ENCODE measurements around the gene TRMT10A.

Gene TRMT10A, protein sequence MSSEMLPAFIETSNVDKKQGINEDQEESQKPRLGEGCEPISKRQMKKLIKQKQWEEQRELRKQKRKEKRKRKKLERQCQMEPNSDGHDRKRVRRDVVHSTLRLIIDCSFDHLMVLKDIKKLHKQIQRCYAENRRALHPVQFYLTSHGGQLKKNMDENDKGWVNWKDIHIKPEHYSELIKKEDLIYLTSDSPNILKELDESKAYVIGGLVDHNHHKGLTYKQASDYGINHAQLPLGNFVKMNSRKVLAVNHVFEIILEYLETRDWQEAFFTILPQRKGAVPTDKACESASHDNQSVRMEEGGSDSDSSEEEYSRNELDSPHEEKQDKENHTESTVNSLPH

DNA sequence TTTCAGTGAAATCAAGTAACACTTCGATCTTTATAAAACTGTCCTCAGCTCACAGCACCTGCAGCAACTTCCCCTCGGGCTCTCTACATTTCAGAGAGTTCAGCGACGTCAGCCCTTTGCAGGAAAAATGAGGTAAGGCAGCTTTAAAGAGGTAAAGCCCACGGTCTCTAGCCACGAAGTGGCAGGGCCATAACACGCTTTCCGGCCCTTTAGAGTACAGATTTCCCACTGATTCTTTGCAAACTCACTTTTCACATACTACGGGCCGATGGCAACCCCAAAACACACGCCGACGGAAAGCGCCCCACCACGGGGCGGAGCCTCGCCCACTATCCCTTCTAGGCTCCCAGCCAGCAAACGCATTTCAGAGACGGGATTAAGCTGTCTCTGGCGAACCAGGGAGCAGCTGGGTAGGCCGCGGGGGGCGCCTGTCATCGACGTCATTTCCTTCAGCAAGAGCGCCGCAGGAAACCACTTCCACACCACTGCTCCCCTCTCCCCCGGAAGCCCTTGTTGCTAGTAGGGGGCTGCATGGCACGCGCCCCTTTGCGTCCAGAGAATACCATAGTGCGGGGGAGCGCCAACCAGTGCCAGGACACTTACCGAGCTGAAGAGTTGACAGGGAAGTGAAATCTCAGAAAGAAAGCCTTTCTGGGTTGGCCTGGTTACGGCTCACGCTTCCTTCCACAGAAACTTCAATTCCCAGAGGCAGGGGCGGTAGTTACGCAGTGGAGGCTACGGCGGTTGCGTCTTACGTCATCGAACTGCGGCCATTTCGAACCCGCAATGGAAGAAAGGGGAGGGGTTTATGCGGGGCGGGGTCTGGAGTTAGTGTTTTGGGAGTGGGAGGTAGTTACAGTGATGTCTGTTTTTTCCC, at the start of gene TRMT10A:
Gene TRMT10A (minus strand): TSS at position 730 of the 877 bp plus-strand sequence. CDS start 4,701 bp downstream, outside the sequence.
- DNase-seq (ENCODE audit: low read depth in 3 of 3, low spot score in 1 of 3): peak; percentile 82 to 87 (median 85)

DNA sequence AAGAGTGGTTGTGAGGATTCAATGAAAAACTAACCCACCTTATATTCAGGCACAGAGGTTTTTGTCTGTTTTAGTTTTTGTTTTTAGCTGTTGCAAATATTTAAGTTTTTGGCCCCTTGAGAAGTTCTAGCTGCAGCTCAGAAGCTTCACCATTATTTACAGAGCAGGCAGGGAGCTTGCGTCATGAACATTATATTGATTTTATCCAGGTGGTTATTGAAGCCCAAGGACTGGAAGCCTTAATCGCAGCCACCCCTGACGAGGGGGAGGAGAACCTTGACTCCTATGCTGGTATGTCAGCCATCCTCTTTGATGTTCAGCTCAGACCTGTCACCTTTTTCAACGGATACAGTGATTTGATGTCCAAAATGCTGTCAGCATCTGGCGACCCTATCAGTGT, 48.9 kb upstream of the TRMT10A start:
- no peak for DNase-seq (ENCODE audit: low read depth in 3 of 3, low spot score in 1 of 3)

- DNase-seq (ENCODE audit: low read depth in 3 of 3, low spot score in 1 of 3): no peak
Measured at GRCh38 chr4:99612281-99612680, 48.4 kb upstream of the TRMT10A start.

DNA sequence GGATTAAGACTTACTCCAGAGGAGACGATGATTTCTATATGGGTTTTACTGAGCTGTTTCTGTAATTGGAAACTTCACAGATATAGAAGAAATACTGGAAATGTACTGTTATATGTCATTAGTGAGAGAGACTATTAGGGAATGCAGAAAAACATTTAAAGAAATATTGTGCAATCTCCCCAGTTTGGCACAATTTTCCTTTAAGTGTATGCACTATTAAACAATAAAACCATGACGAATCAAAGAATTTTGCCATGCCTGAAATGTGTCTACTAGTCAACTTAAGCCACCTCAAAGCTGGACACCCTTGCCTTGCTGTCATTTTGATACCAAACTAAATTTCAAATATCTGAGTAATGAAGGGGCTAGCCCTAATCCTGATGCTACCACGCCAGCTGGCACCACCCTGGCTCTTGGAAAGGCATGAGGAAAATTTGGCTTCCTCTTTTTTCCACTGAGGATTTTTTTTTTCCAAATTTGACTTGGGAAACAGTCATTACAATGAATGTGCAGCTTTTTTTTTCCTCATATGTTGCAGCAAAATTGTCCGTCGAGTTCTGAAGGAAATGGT, 46.9 kb upstream of the TRMT10A start:
- no peak for DNase-seq (ENCODE audit: low read depth in 3 of 3, low spot score in 1 of 3)

DNA sequence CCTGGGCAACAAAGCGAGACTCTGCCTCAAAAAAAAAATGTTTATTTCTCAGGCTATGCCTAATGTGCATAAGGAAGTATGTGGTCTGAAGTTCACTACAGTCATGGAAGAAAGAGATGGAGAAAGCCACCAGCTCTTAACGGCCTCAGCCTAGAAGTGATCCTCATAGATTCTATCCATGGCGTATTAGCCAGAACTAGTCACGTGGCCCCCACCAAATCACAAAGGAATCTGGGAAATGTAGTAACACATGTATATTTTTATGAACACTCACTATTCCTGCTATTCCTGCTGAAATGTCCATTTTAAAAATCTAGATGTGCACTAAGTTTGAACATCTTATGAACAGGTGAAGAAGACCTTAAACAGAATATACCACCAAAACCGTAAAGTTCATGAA, 44.6 kb upstream of the TRMT10A start:
- no peak for DNase-seq (ENCODE audit: low read depth in 3 of 3, low spot score in 1 of 3)

DNA sequence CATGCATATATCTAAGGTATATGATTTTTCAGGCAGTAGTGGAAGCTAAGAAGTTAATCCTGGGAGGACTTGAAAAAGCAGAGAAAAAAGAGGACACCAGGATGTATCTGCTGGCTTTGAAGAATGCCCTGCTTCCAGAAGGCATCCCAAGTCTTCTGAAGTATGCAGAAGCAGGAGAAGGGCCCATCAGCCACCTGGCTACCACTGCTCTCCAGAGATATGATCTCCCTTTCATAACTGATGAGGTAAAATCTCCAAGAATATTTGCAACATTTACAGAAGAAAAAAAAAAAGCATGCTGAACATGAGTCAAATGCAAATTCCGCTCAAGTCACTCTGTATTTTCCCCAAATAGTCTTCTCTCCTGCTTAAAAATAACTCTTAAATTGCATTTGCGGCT, 42.9 kb upstream of the TRMT10A start:
- no peak for DNase-seq (ENCODE audit: low read depth in 3 of 3, low spot score in 1 of 3)

- DNase-seq (ENCODE audit: low read depth in 3 of 3, low spot score in 1 of 3): no peak
Measured at GRCh38 chr4:99594818-99595217, 31.0 kb upstream of the TRMT10A start.

DNA sequence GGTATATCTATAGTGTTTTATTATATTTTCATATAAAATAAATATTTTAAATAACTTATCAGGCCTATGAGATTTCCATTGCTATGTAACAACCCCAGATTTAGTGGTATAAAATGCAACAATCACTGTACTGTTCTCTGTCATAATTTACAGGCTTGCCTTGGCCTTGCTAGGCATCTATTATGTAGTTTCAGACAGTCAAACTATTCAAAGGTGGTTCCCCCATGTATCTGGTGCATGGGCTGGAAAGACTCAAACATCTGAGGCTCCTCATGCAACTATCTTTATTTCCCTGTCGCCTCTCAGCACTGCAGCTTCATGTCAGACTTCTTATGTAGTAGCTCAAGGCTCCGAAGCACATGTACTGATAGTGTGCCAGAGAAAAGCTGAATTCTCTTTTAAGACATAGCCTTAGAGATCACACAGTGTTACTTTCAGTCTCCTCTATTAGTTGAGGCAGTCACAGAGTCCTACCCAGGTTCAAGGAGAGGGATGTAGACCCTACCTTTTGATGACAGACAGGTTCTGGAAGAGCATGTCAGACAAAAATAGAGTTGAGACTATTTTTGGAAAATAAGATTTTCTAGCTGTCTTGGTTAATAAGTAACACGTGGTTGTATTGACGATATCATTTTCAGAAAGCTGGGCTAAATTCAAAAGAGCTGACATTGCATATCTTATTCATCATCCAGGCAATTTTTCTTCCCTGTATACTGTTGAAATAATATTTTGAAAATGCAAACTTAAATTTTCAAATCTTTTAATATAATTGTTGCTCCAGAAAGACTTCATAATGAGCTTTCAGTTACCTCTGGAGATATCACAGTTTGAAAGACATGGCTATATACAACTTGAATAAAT, 30.2 kb upstream of the TRMT10A start:
- DNase-seq (ENCODE audit: low read depth in 3 of 3, low spot score in 1 of 3): no peak

GRCh38 chr4:99591757-99592156, 27.9 kb upstream of the TRMT10A start:
- DNase-seq (ENCODE audit: low read depth in 3 of 3, low spot score in 1 of 3): no peak

DNA sequence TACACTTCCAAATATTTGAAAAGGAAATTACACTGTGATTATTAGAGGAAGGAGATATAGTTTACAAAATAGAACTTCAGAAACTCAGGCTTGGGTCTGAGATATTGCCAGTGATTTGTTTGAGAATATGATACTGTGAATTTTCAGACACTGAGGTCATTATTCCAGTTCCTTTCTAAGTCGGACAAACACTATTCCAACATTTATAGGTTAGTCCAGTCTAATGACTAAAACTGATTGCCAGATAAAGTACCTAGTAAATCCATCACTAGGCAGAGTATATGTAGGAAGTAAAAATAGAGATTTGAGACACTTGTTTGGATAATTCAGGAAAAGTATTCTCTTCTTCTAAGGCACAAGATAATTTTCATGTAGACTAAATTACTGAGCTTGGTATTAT, 24.0 kb upstream of the TRMT10A start:
- no peak for DNase-seq (ENCODE audit: low read depth in 3 of 3, low spot score in 1 of 3)

GRCh38 chr4:99587309-99587708, 23.5 kb upstream of the TRMT10A start:
- DNase-seq (ENCODE audit: low read depth in 3 of 3, low spot score in 1 of 3): no peak

DNA sequence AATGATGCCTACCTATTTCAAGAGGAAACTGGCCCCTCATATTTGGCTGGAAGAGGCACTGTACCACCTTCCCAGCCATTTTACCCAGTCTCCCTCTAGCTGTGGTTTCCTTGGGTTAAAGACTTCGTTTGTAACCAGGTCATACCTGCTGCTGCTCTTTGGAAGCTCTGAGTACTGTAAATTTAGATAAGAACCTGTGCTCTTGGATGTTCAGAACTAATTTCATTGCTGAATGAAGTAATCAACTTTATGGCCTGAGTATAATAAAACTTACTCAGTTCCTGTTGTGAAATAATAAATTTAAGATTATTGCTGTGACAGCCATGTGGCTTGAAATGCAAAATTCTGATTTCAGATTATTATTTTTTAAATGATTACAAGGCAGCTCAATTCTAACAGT, 23.0 kb upstream of the TRMT10A start:
- no peak for DNase-seq (ENCODE audit: low read depth in 3 of 3, low spot score in 1 of 3)

DNA sequence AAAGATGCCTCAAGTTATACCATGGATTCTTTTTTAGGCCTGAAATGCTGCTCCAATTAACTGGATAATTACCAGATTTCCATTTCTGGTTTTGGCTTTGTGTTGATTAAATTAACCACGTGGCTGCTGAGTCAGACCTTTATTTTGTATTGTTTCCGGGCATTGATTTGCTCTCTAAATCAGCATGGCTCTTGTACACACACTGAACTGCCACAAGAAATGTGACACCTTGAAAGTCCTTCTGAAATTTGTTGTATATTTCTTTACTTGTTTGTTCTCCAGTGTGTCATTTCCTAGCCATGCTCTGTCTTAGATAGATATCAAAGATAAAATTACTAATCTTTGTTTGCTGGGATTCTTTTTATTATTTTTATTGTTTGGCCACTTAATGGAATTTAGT, 22.5 kb upstream of the TRMT10A start:
- DNase-seq (ENCODE audit: low read depth in 3 of 3, low spot score in 1 of 3): no peak

DNA sequence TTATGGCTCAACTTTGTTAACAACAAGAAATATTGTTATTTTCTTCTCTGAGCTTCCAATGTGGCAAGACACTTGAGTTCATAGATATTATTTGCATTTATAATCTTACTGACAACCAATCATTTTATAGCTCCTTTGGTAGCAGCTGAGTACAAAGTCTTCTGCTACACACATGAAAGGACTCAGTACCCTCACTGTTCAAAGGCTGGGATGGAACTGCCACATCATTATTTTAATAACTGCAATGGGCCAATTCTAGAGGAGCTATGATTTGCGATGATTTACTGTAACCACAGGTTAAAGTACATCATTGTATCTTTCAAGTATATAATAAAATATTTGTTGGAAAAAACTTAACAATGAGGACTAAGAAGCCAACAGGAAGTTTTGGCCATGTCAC, 21.7 kb upstream of the TRMT10A start:
- no peak for DNase-seq (ENCODE audit: low read depth in 3 of 3, low spot score in 1 of 3)

- DNase-seq (ENCODE audit: low read depth in 3 of 3, low spot score in 1 of 3): no peak
Measured at GRCh38 chr4:99578714-99579113, 14.9 kb upstream of the TRMT10A start.

DNA sequence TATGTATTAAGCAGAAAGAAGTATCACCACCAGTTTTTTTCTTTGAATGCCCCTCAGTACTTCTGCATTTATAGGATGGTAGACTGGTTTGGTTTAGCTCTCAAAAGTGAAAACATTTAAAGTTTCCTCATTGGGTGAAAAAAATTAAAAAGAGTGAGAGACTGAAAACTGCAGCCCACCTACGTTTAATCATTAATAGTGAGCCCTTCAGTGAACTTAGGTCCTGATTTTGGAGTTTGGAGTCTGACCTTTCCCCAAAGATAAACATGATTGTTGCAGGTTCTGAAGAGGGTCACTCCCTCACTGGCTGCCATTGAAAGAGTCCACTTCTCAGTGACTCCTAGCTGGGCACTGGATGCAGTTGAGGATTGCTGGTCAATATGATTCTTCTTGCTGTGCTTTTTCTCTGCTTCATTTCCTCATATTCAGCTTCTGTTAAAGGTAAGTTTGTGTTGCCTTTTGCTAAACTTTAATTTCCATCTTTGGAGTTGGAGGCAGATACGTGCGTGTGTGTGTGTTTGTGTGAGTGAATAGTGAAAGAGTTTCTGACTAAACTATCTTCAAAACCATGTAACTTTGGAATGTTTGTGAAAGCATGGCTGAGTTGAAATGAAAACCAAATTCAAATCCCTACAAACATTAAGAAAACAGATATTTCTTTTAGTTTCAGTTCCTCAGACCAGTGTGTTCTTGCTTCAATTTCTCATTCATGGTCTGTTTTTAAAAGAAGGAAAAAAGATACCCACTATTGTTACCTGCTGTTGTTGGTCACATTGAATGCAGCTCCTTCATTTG, 10.9 kb upstream of the TRMT10A start, which contains the start of gene MTTP:
Gene MTTP (plus strand): TSS at position 295 of the 795 bp plus-strand sequence. CDS start 86 bp downstream, at position 381.
- no peak for DNase-seq (ENCODE audit: low read depth in 3 of 3, low spot score in 1 of 3)

- no peak for DNase-seq (ENCODE audit: low read depth in 3 of 3, low spot score in 1 of 3)
Measured at GRCh38 chr4:99573735-99574368, 10.0 kb upstream of the TRMT10A start.

- no peak for DNase-seq (ENCODE audit: low read depth in 3 of 3, low spot score in 1 of 3)
Measured at GRCh38 chr4:99572527-99573240, 8.8 kb upstream of the TRMT10A start.

DNA sequence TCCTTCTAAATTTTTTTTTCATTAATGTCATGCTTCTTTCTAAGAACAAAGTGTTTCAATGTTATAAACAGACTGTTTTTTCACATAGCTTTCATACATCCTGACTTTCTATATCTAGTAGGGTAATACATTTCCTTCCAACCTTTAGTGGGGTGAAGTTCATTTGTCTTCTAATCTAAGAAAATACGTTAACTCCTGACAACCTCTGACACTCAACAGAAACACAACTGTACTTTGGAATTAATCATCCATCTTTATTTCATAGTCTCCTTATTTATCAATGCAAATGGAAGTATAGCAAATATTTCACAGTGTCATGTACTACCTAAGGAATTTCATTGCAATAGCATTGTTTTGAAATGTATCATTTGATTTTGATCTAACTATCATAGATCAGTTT, 8.0 kb upstream of the TRMT10A start:
- DNase-seq (ENCODE audit: low read depth in 3 of 3, low spot score in 1 of 3): no peak
